GM23338 (cell line): ENCODE results near the gene DOLPP1. TPM values are rescaled to one million over a fixed set of nuclear protein-coding genes. Genes with fewer than 3 reads are reported as not detected.
A peak's percentile ranks its signal among the peaks of the same experiment; 100 is the strongest.

Experiments used
- ATAC-seq: fragments of 200-7000 bp; cut with Tn5 transposase; 3 replicates; pipeline ENCODE4 v1.9.1; 2020
- DNase-seq: peaks from one replicate; pipeline ENCODE4 v3.0.0-alpha.2; 2015; ENCODE audit warnings: low spot score
- H2AFZ ChIP-seq: fragments of 200-600 bp; sonication (generic); 2 replicates; pipeline ENCODE4 v1.8.0; 2016; ENCODE audit warnings: antibody characterized with exemption, mild to moderate bottlenecking, moderate library complexity
- H3F3A ChIP-seq: fragments of 200-600 bp; sonication (generic); replicated peaks from 2 replicates; pipeline ENCODE4 v1.8.0; 2017; ENCODE audit warnings: antibody characterized with exemption, mixed run types, low read depth
- H3K27ac ChIP-seq: fragments of 200-600 bp; sonication (generic); 2 replicates; pipeline ENCODE4 v1.6.1; 2016; ENCODE audit warnings: low read depth
- H3K27me3 ChIP-seq: fragments of 200-600 bp; sonication (generic); 2 replicates; pipeline ENCODE4 v1.8.0; 2016; ENCODE audit warnings: mild to moderate bottlenecking, mixed run types, moderate library complexity; ENCODE audit not compliant: insufficient read depth
- H3K36me3 ChIP-seq: fragments of 200-600 bp; sonication (generic); 2 replicates; pipeline ENCODE4 v1.8.0; 2016; ENCODE audit warnings: mild to moderate bottlenecking; ENCODE audit not compliant: insufficient read depth
- H3K4me1 ChIP-seq: fragments of 200-600 bp; sonication (generic); 2 replicates; pipeline ENCODE4 v1.8.0; 2016; ENCODE audit warnings: mild to moderate bottlenecking, moderate library complexity; ENCODE audit not compliant: insufficient read depth
- H3K4me2 ChIP-seq: fragments of 200-600 bp; sonication (generic); 2 replicates; pipeline ENCODE4 v1.7.1; 2017; ENCODE audit warnings: mixed run types
- H3K4me3 ChIP-seq: fragments of 200-600 bp; sonication (generic); 2 replicates; pipeline ENCODE4 v1.6.1; 2016; ENCODE audit warnings: mixed run types
- H3K79me2 ChIP-seq: fragments of 200-600 bp; sonication (generic); replicated peaks from 2 replicates; pipeline ENCODE4 v1.8.0; 2017; ENCODE audit warnings: mild to moderate bottlenecking; ENCODE audit not compliant: insufficient read depth
- H3K9me2 ChIP-seq: fragments of 200-600 bp; sonication (generic); 2 replicates; pipeline ENCODE4 v1.8.0; 2017; ENCODE audit not compliant: insufficient read depth
- H4K20me1 ChIP-seq: fragments of 200-600 bp; sonication (generic); replicated peaks from 2 replicates; pipeline ENCODE4 v1.8.0; 2017; ENCODE audit warnings: mild to moderate bottlenecking; ENCODE audit not compliant: insufficient read depth
- H3K27ac Mint-ChIP-seq: 2 replicates; pipeline ENCODE4 v1.8.0; 2020; ENCODE audit warnings: inconsistent platforms, mild to moderate bottlenecking, moderate library complexity, mixed read lengths
- H3K27me3 Mint-ChIP-seq: 3 replicates; pipeline ENCODE4 v1.8.0; 2022; ENCODE audit warnings: low read depth, mild to moderate bottlenecking, moderate library complexity, mixed read lengths, inconsistent platforms; ENCODE audit not compliant: insufficient read depth, poor library complexity
- H3K36me3 Mint-ChIP-seq: 3 replicates; pipeline ENCODE4 v1.8.0; 2021; ENCODE audit warnings: low read depth, mild to moderate bottlenecking, inconsistent platforms, moderate library complexity, mixed read lengths
- H3K4me1 Mint-ChIP-seq: 3 replicates; pipeline ENCODE4 v1.8.0; 2020; ENCODE audit warnings: mild to moderate bottlenecking, inconsistent platforms, mixed read lengths
- H3K4me3 Mint-ChIP-seq: 3 replicates; pipeline ENCODE4 v1.8.0; 2021; ENCODE audit warnings: moderate library complexity, mild to moderate bottlenecking, inconsistent platforms, mixed read lengths
- H3K9me3 Mint-ChIP-seq: 3 replicates; pipeline ENCODE4 v1.8.0; 2020; ENCODE audit warnings: moderate library complexity, mild to moderate bottlenecking, inconsistent platforms, mixed read lengths
- CREB1 ChIP-seq: fragments of 250-450 bp; sonication (Bioruptor Pico); IDR thresholded peaks from 2 replicates; pipeline ENCODE4 v1.5.0; 2020; ENCODE audit warnings: low read depth, mild to moderate bottlenecking, moderate library complexity
- JUNB ChIP-seq: IDR thresholded peaks from one replicate; pipeline ENCODE4 v1.6.1; 2016; ENCODE audit warnings: antibody characterized with exemption; ENCODE audit not compliant: unreplicated experiment
- POLR2AphosphoS5 ChIP-seq: IDR thresholded peaks from 2 replicates; pipeline ENCODE4 v1.6.1; 2016; ENCODE audit warnings: antibody characterized with exemption, low read depth
- STAT1 ChIP-seq: IDR thresholded peaks from one replicate; pipeline ENCODE4 v1.6.1; 2016; ENCODE audit warnings: antibody characterized with exemption; ENCODE audit not compliant: unreplicated experiment
- ZNF114 ChIP-seq: fragments of 250-450 bp; sonication (Bioruptor Pico); IDR thresholded peaks from 2 replicates; pipeline ENCODE4 v1.5.0; 2020; ENCODE audit warnings: mild to moderate bottlenecking, moderate library complexity
- ZNF331 ChIP-seq: fragments of 250-450 bp; sonication (Bioruptor Pico); IDR thresholded peaks from 2 replicates; pipeline ENCODE4 v1.5.0; 2020; ENCODE audit warnings: low read depth, mild to moderate bottlenecking, moderate library complexity
- polyA plus RNA-seq: library from polyadenylated mRNA; unstranded; fragments of >200 nt; fragmentation: Nextera tagmentation; extraction: Ambion mirVana; gene quantifications from 2 replicates; pipeline ENCODE4 v1.2.1, GENCODE V29; 2016
- total RNA-seq: library from RNA; depleted of rRNA; stranded (reverse); fragments of >200 nt; shearing (Covaris generic); gene quantifications from 2 replicates; pipeline ENCODE4 v1.2.3, GENCODE V29; 2014
- TF ChIP-seq, protein P1 (sequence below): fragments of 250-450 bp; sonication (Bioruptor Pico); IDR thresholded peaks from 2 replicates; pipeline ENCODE4 v1.5.0; 2020; ENCODE audit warnings: mild to moderate bottlenecking, moderate library complexity
- TF ChIP-seq, protein P2 (sequence below): IDR thresholded peaks from 2 replicates; pipeline ENCODE4 v1.6.1; 2016; ENCODE audit warnings: antibody characterized with exemption

DOLPP1 gene
- total and polyA plus RNA-seq, 2 experiments from 2014 or later = 23.3 to 31.9 TPM

DNA sequence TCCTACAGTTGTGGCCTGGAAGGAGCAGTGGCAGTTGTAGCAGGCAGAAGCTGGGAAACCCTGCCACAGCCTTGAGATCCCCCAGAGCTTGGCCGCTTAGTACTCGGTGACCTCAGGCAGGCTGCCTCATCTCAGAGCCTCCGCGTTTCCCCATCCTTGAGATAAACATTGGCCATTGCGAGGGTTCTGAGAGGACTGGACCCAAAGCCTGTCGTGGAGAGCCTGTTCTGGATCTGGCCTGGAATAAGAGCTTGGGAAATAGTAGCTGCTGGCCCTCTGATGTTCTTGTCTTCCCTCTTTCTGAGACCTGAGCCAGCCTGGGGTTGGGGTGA lies 43.2 kb upstream of the DOLPP1 start (continued):
- TF ChIP-seq, protein P1, sequence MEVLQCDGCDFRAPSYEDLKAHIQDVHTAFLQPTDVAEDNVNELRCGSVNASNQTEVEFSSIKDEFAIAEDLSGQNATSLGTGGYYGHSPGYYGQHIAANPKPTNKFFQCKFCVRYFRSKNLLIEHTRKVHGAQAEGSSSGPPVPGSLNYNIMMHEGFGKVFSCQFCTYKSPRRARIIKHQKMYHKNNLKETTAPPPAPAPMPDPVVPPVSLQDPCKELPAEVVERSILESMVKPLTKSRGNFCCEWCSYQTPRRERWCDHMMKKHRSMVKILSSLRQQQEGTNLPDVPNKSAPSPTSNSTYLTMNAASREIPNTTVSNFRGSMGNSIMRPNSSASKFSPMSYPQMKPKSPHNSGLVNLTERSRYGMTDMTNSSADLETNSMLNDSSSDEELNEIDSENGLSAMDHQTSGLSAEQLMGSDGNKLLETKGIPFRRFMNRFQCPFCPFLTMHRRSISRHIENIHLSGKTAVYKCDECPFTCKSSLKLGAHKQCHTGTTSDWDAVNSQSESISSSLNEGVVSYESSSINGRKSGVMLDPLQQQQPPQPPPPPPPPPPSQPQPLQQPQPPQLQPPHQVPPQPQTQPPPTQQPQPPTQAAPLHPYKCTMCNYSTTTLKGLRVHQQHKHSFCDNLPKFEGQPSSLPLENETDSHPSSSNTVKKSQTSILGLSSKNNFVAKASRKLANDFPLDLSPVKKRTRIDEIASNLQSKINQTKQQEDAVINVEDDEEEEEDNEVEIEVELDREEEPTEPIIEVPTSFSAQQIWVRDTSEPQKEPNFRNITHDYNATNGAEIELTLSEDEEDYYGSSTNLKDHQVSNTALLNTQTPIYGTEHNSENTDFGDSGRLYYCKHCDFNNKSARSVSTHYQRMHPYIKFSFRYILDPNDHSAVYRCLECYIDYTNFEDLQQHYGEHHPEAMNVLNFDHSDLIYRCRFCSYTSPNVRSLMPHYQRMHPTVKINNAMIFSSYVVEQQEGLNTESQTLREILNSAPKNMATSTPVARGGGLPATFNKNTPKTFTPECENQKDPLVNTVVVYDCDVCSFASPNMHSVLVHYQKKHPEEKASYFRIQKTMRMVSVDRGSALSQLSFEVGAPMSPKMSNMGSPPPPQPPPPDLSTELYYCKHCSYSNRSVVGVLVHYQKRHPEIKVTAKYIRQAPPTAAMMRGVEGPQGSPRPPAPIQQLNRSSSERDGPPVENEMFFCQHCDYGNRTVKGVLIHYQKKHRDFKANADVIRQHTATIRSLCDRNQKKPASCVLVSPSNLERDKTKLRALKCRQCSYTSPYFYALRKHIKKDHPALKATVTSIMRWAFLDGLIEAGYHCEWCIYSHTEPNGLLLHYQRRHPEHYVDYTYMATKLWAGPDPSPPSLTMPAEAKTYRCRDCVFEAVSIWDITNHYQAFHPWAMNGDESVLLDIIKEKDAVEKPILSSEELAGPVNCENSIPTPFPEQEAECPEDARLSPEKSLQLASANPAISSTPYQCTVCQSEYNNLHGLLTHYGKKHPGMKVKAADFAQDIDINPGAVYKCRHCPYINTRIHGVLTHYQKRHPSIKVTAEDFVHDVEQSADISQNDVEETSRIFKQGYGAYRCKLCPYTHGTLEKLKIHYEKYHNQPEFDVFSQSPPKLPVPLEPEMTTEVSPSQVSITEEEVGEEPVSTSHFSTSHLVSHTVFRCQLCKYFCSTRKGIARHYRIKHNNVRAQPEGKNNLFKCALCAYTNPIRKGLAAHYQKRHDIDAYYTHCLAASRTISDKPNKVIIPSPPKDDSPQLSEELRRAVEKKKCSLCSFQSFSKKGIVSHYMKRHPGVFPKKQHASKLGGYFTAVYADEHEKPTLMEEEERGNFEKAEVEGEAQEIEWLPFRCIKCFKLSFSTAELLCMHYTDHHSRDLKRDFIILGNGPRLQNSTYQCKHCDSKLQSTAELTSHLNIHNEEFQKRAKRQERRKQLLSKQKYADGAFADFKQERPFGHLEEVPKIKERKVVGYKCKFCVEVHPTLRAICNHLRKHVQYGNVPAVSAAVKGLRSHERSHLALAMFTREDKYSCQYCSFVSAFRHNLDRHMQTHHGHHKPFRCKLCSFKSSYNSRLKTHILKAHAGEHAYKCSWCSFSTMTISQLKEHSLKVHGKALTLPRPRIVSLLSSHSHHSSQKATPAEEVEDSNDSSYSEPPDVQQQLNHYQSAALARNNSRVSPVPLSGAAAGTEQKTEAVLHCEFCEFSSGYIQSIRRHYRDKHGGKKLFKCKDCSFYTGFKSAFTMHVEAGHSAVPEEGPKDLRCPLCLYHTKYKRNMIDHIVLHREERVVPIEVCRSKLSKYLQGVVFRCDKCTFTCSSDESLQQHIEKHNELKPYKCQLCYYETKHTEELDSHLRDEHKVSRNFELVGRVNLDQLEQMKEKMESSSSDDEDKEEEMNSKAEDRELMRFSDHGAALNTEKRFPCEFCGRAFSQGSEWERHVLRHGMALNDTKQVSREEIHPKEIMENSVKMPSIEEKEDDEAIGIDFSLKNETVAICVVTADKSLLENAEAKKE = no peak

DNA sequence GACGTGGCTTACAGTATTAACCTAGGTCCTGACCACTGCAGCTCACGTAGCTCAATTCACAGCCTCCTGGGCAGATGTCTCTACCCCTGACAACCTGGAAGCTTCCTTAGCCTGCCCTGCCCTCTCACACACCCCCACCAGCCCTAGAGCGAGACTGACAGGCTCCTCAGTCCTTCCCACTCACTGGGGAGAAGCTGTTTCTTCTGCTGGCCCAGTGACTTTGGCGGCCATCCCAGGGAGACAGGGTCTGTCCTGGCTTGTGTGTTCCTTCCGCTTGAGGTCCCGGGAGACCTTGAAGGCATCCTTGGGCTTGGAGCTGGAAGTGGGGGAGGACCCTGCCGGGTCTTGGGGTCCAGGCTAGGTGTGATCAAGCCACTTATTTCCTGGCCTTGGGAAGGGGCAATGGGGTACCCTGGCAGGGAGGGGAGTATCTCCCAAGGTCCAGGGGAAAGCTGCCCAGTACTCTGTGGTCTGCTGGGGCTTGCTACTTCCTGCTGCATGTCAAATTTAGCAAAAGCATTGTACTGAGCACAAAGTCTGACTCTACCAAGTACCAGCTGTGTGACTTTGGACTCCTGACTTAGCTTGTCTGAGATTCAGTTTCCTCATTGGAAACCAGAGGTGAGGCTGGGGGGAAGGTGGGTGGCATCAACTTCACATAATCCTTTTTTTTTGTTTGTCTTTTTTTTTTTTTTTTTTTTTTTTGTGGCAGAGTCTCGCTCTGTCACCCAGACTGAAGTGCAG lies 42.6 kb upstream of the DOLPP1 start:
- Mint-ChIP-seq H3K27me3 (peaks cover 11% of the 10 kb centered on the region), H3K27ac (no peak overlapping the region), H3K4me3 (peak overlapping the region; percentile 93), H3K36me3 (peaks cover 22% of the 10 kb centered on the region), H3K4me1 (peaks cover 8% of the 10 kb centered on the region), H3K9me3 (no peaks in the 10 kb centered on the region)
- Histone ChIP-seq H4K20me1 (peaks cover 4% of the 10 kb centered on the region; the same call in 1 of the 2 replicates), H3F3A (0 out of 2 replicates have a peak, but pooled peaks cover 2% of the 10 kb centered on the region), H2AFZ (no peak overlapping the region), H3K79me2 (peaks cover 30% of the 10 kb centered on the region), H3K9me2 (no peaks in the 10 kb centered on the region), H3K27ac (no peak overlapping the region), H3K4me2 (peak overlapping the region; percentile 95; the same call in 1 of the 2 replicates), H3K36me3 (0 out of 2 replicates have a peak, but pooled peaks cover 6% of the 10 kb centered on the region), H3K27me3 (no peaks in the 10 kb centered on the region), H3K4me1 (no peaks in the 10 kb centered on the region), H3K4me3 (no peak overlapping the region; the same call in 1 of the 2 replicates)
- DNase-seq (no peak), ATAC-seq (no peak)
- TF ChIP-seq, protein P2, sequence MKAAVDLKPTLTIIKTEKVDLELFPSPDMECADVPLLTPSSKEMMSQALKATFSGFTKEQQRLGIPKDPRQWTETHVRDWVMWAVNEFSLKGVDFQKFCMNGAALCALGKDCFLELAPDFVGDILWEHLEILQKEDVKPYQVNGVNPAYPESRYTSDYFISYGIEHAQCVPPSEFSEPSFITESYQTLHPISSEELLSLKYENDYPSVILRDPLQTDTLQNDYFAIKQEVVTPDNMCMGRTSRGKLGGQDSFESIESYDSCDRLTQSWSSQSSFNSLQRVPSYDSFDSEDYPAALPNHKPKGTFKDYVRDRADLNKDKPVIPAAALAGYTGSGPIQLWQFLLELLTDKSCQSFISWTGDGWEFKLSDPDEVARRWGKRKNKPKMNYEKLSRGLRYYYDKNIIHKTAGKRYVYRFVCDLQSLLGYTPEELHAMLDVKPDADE = no peak
- no peak for TF ChIP-seq JUNB
- no peak for TF ChIP-seq POLR2AphosphoS5
- TF ChIP-seq ZNF331 (CRISPR knock-in tag) = no peak
- no peak for TF ChIP-seq CREB1
- no peak for TF ChIP-seq STAT1
- TF ChIP-seq, protein P1 = no peak
- no peak for TF ChIP-seq ZNF114 (CRISPR knock-in tag)
